GM19328 (cell line): ENCODE measurements around the gene ECM2.
"Not testable (repeated sequence)": the region's sequence is repeated elsewhere in the genome, so short reads cannot be mapped to it uniquely, and the experiment has no call there.

ENCODE experiments used
- ATAC-seq: cut with Tn5 transposase; IDR thresholded peaks from one replicate; pipeline ENCODE4 v1.9.1; 2021; ENCODE audit warnings: mild to moderate bottlenecking, moderate library complexity; ENCODE audit not compliant: unreplicated experiment

Gene ECM2

DNA sequence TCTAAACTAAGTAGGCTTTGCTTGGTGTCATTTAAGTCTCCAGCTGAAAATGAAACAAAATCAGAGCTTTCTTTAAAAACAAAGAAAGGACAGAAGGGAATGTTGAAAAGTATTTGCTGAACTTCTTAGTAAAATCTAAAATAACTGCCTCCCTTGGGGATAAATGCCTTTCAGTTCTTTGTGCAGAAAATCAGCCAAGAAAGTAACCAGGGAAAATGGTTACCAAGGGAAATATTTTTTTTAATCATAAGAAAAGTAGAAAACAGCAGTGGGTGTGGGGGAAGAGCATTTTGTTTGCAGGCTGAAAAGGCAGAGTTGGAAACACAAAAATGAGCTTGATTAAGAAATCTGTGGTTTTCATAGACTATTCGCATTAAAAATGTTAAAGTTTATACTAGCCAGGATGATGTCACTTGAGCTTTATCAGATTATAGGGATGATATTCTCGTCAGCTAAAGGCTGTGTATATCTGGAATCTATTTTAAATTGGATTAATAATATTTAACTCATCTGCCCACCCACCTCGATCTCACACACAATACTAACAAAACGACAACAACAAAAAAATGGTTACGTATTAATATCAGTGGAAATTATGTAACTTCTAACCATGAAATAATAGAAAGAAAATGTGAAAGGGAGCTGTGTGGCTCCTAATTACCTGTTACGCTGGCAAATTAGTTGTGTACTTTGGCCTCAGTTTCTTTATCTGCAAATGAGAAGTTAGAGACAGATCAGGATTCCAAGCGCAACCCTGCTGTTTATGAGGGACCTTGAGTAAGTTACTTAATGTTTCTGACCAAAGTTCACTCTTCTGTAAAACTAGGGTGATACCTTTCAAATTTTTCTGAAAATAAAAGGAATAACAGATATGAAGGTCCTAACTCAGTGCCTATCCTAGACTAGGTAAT is at the start of gene ECM2:
TSS of gene ECM2 (minus strand) at position 51 of the 911 bp plus-strand sequence. CDS start 13,124 bp downstream, outside the sequence.
- ATAC-seq = no peak

DNA sequence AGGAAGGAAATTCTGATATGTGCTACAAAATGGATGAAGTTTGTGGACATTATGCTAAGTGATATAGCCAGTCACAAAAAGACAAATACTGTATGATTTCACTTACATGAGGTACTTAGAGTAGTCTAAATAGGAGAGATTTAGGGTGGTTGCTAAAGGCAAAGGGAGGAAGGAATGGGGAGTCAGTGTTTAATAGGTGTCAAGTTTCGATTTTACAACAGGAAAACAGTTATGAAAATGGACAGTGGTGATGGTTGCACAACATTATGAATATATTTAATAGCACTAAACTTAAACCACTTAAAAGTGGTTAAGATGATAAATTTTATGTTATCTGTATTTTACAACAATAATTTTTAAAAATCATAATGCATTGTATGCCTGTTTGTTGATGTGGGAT is 40.4 kb upstream of the ECM2 start:
- no peak for ATAC-seq

GRCh38 chr9:92573612-92574011 is 37.8 kb upstream of the ECM2 start:
- ATAC-seq = not testable (repeated sequence)

- ATAC-seq = not testable (repeated sequence)
Observed at GRCh38 chr9:92571871-92572270, 36.1 kb upstream of the ECM2 start.

DNA sequence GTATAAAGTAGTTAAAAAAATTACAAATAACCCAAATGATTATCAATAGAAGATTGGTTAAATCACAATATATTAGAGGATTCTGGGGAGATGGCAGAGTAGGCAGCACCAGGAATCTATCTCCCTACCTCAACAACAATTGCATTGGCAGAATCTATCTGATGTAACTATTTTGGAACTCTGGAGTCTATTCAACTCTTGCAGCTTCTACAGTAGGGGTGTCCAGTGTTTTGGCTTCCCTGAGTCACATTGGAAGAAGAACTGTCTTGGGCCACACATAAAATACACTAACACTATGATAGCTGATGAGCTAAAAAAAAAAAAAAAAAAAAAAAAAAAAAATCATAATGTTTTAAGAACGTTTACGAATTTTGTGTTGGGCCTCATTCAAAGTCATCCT is 29.2 kb upstream of the ECM2 start:
- ATAC-seq = no peak

DNA sequence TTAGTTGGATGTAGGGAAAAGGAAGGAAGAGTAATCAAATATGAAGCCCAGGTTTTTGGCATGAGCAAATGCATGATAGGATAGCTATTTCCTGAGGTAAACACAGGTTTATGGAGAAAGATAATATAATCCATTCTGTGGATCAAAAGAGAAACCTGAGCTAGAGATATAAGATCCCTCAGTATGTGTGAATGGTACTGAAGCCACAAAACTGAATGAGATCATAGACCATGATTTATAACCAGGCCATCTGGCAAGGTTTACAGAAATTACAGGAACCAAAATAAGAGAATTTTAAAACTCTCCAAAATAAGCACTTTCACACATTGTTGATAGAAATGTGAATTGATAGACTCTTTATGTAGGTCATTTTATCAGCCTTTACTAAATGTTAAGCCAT is 28.7 kb upstream of the ECM2 start:
- no peak for ATAC-seq

- no peak for ATAC-seq
Observed at GRCh38 chr9:92563116-92564100, 27.6 kb upstream of the ECM2 start.

DNA sequence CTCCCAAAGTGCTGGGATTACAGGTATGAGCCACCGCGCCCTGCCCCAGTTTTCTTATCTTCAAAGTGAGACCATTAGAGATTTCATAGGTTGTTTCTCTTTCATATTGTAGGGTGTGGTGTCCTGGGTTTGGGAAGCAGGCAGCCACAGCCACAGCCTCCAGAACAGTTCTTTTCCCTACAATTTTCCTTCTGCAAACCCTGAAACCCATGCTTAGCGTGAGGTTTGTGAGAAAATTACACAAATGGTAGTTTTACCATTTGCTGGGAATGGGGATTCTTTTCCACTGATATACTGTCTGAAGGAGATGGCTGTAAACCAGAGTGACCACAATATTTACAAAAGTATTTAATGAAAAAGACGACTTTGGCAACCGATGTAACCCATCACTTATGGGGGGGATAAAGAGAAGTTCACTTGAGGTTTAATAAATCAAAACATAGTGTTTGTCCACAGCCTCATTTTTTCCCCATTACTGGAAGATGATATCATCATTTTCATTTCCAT is 26.7 kb upstream of the ECM2 start:
- ATAC-seq = no peak

DNA sequence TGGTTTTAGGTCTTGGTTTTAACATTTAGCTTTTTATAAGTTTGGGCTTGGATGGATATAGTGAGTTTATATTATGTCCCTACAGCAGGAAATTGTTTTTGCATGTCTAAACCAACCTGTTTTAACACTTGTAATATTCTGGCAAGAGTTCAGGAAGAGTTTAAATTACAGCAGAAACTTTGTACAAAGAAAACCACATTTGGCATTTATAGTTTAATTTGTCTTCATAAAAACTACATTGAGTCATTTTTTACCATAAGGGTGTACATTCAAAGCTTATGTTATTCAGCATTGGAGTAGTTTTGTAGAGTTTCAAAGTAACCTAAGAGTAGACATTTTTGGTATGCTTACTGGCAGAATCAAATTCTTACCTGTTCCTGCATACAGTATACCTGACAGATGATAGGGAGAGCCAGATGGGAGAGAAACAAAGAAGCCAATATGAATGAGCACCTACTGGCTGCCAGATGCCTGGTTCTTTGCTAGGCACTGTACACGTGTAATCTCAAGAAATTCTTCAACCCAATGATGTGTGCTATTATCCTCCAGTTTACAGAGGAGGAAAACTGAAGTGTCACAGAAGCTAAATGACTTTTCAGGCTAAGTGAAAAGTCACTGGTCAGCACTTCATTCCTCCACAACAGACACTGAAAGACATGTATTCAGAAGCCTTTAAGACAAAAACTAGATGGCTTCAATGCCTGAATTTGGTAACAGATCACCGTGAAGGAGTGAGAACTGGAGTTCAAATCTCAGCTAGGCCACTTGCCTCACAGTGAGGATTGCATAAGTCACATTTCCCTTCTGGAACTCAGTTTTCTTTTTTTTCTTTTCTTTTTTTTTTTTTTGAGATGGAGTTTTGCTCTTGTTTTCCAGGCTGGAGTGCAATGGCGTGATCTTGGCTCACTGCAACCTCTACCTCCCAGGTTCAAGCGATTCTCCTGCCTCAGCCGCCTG is 25.9 kb upstream of the ECM2 start:
- ATAC-seq = no peak

DNA sequence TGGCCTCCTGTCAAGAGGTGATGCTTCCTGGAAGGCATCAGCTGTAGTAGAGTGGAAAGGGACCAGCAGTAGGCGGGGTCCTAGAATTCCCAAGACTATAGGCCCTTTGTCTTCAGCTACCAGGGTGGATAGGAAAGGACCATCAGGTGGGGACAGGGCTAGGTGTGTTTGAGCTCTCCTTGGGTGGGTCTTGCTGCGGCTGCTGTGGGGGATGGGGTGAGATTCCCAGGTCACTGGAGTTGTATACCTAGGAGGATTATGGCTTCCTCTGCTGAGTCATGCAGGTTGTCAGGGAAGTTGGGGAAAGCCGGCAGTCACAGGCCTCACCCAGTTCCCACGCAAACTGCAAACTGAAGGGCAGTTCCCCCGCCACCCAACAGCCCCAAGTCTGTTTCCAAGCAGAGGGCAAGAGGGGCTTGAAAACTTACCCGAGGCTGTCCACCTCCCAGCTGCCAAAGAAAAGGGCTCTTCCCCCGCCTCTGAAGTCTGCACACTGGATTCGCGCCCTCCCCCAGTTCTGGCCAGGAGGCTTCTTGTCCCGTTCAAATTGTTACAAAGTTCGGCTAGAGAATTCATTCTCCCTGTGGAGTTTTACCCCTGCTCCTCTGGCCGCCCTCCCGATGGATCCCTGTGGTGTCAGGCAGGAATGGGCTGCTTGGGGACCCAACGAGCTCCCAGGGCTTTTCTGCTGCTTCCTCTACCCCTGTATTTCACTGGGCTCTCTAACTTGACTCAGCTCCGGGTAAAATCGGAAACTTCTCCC is 23.0 kb upstream of the ECM2 start:
- no peak for ATAC-seq

DNA sequence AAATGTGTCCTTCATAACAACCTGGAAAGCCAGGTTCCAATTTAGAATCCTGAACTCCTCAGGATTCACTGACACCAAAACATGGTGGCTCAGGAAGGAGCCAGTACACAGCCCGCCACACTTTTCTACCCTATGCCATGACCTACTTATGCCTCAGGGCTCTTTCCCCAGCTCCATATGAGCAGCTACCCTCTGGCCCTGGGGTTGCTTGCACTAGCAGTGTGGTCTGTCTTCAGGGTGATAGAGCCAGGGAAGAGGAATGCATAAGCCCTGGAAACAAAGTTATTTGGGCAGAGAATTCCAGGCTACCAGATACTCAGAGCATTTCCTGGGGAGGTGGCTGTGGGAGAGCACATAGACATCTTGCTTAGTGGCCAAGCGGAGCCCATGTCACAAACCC is 15.0 kb upstream of the ECM2 start:
- ATAC-seq = no peak

DNA sequence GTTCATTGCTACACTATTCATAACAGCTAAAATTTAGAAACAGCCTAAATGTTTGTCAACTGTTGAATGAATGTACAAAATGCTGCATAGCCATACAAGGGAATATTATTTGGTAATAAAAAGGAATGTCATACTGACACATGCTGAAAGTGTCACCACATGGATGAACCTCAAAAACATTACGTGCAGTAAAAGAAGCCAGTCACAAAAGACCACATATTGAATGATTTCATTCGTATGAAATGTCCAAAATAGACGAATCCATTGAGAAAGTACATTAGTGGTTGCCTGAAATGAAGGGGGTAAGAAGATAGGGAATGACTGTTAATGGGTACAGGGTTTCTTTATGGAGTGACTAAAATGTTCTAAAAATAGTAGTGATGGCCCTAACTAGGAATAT is 11.6 kb upstream of the ECM2 start:
- no peak for ATAC-seq

DNA sequence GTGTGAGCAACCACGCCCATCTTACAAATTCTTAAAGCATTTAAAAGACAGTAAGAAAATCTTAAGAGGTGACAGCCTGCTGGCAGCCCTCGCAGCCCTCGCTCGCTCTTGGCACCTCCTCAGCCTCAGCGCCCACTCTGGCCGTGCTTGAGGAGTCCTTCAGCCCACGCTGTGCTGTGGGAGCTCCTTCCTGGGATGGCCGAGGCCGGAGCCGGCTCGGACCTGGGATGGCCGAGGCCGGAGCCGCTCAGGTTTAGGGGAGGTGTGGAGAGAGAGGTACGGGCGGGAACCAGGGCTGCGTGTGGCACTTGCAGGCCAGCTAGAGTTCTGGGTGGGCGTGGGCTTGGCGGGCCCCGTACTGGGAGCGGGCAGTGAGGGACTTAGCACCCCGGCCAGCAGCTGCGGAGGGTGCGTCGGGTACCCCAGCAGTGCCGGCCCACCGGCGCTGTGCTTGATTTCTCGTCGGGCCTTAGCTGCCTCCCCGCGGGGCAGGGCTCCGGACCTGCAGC is 9.3 kb upstream of the ECM2 start:
- no peak for ATAC-seq

- ATAC-seq = no peak
Observed at GRCh38 chr9:92543972-92544371, 8.2 kb upstream of the ECM2 start.

DNA sequence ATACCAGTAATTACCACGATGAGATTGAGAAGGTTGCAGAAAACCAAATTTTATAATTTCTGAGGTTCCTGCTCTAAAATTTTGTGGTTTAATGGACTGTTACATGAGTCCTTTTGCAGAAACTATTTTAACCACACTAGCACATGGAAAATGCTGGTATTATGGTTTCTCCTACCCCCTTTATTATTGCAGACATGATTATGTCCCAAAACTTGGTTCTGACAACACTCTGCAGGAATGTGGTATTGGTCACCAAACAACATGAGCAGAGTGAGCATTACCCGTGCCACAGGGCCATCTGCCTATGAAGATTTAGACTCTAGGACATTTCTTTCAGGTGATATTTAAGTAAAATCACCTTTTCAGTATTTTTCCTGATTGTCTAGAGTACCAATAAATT is 2.8 kb upstream of the ECM2 start:
- ATAC-seq = no peak

GRCh38 chr9:92534674-92535073 is 1.1 kb downstream of the ECM2 start:
- ATAC-seq = no peak

- ATAC-seq = no peak
Observed at GRCh38 chr9:92534204-92534603, 1.6 kb downstream of the ECM2 start.

DNA sequence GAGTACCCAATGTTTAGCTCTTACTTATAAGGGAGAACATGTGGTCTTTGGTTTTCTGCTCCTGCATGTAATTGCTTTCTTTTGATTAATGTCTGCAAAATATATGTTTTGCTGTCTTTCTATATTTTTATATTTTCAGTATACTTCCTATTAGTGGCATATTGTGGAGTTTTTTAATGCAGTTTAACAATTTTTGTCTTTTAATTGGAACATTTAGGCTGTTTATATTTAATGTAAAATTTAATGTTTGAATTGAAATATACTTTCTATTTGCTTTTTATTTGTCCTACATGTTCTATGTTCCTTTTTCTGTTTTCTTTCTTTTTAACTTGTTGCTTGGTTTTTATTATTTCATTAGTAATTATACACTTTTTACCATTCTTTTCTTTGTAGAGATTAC is 4.9 kb downstream of the ECM2 start:
- ATAC-seq = no peak

DNA sequence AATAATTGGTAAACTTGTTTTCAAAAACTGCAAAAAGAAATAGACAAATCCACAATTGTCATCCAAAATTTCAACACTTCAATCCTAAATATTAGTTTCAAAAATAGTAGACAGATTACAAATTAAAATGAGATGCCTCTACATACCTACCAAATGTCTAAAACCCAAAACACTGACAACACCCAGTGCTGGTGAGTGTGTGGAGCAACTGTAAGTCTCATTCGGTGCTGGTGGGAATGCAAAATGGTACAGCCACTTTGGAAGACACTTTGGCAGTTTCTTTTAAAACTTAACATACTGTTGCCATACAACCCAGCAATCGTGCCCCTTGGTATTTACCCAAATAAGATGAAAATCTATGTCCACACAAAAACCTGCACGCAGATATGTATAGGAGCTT is 6.7 kb downstream of the ECM2 start:
- ATAC-seq = no peak

DNA sequence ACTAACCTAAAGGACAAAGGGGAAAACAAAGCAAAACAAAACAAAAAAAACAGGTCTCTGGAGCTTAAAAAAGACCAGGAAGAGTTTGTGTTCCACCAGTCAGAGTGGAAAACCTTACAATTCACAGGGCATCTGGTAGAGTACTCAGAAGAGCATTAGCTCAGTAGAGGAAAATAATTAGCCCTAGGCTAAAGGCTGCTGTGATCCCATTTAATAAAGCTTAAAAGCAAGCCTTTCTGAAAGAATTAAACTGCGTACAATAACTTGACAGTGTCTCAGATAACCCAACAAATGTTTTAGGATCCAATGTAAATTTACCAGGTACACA is 7.3 kb downstream of the ECM2 start:
- ATAC-seq = no peak
